HUDEP-2 (cell line): ENCODE data around the gene SIRPA.
A peak's percentile ranks its signal among the peaks of the same experiment; 100 is the strongest.

Source experiments
- DNase-seq, 76 experiments: peaks; one replicate each; lab custom pipeline; 2025; ENCODE audit not compliant: unreplicated experiment in 76 of 76; lab: John Stamatoyannopoulos, UW

The SIRPA gene

DNA sequence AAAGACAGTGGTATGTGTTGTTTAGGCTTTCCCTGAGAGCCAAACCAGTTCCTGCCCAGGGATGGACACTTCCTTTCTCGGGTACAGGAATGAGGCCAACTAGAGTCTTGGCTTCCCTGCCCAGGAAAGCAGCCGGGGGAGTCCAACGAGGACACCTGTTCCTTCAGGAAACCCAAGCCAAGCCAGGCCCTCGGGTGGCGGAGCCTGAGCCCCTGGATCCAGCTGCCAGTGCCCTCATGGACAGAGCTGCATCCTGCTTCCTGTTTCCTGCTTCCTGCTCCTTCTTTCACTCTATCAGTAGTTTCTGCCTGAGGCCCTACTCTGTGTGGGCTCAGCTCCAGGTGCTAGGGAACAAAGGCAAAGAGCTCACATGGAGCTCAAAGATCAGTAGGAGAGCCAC lies 7.9 kb upstream of the SIRPA start:
- no peak for DNase-seq

DNA sequence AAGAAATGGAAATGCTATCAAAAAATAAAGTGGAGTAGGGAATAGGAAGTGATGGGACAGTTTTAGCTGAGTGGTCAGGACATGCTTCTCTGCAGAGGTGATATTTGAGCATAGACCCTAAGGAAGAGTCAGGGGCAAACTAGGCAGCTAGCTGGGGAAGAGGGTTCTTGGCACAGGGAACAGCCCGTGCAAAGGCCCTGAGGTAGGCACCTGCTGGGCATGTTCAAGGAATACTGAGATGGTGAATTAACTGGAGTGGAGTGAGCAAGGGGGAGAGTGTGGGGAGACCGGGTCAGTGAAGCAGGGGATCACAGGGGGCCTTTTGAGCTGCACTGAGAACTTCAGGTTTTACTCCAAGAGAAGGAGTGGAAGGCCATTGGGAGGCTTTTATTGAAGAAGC lies 7.5 kb upstream of the SIRPA start:
- DNase-seq = no peak

DNA sequence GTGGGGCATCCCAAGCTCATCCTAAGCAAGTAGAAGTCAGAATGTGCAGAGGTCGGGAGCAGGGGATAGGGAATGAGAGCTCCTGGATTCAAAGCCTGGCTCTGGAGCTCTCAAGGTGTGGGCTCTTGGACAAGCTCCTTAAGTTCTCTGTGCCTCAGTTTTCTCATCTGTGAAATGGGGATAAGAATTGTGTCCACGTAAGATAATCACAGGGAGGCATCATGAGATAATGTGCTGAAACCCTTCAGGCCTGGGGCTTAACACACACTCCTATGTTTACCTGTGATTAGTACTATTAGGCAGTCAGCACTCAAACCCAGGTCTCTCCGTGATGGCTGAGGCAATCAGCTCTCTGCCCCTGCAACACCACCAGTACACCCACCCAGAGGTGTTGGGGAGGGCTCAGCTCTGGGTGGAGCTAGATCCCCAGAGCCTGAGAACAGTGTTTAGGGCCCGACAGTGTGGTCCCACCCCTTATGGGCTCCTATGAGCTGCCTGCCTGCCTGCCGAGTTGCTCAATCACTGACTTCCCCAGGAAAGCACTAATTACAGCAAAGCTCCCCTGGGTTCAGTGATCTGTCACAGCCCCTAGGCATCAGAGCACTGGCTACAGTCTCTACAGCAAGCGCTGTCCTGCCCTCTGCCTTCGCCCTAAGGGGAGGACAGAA lies 6.3 kb upstream of the SIRPA start:
- DNase-seq = no peak

DNA sequence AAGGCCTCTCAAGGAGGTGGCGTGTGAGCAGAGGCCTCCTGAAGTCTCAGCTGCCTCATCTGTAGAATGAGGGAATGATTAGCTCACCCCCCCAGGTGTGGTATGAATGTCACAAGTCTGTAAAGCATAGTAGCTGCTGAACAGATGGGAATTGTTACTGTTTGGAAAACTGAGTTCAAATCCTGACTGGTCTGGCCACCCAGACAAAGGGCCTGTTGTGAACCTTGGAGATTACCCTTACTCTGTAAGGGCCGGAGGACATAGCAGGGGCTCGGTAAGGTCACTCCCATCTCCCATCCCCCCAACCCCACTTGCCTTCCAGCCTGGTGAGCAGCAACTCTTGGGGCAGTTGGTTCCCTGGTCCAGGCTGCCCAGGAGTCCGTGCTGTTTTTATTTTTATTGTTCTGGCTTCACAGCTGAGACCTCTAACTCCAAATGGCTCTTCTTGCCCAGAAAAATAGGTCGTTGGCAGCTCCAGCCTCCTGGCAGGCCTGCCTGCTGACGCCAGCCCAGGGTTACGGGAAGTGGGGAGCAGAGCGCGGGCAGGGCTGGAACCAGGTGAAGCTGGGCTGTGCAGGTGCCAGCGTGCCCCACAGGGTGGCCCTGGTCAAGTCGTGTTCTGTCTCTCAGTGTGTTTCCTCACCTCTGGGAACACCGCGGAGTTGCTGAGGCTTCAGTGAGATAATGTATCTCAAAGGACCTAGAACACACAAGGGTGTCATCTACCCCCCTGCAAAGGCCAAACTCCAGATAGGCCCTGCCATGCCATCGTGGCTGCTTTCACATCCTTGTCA lies 4.5 kb upstream of the SIRPA start:
- DNase-seq = no peak

DNA sequence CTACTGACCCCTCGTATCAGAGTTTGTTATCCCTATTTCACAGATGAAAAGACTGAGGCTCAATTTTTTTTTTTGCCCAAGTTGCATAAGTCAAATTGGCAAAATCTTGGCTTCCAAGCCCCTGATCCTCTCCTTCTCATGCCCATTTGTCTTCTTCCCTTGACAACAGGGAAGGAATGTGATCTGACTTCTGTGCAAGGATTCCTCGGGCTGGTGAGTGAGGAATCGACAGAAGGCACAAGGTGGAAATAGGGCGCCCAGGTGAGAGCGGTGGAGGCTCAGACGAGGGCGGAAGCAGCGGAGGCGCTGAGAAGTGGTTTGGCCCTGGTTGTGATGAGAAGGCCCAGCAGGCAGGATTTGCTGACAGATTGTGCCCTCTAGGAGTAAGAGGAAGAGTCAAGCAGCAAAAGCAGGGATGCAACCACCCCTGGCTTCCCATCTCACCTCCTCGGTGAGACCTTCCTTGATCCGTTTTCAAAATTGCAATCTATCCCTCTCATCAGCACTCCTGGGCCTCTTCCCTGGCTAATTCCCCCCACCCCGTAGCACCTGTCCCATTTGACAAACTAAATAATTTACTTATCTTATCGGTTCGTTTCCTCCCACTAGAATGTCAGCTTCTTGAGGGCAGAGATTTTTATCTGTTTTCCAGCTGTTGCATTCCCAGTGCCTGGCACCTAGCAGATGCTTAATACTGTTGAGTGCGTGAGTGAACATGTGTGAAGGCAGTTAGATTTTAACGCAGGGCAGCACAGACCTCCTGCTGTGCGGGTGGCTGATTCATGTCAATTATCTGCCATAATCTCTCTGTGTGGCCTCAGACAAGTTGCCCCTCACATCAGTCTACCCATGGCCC lies 3.7 kb upstream of the SIRPA start:
- DNase-seq = no peak

DNA sequence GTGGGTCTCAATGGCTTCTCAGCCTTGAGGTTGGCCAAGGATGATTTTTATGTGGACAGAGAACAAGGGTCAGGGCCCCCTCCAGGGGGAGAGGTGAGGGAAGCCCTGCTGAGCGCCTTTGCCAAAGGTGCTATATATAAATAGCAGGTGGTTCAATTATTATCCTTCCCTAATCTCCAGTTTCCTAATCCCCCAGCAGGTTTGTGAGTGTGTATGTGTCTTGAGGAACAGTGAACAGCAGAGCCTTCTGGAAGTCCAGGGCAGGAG lies 3.2 kb upstream of the SIRPA start:
- DNase-seq = no peak

DNA sequence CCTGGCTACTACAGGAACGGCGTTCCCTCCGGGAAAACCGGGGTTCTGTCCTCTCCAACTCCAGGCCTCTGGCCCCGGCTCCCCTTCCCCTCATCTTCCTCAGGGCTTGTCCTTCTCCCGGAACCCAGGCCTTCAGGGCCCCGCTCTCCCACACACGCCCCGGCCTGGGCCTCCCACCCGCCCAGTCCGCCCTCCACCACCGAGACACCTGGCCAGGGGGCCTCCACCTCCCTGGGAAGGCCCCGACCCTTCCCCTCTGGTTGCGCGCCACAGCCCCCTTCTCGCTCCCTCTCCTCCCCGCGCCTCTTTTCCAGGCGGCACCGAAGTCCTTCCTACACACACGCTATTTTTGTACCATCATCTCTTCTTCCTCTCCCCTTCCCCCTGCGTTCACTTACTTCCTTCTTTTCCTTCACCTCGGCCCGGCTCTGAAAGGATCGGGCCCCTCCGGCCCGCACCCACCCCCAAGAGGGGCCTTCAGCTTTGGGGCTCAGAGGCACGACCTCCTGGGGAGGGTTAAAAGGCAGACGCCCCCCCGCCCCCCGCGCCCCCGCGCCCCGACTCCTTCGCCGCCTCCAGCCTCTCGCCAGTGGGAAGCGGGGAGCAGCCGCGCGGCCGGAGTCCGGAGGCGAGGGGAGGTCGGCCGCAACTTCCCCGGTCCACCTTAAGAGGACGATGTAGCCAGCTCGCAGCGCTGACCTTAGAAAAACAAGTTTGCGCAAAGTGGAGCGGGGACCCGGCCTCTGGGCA lies 1.3 kb upstream of the SIRPA start:
- DNase-seq = no peak

DNA sequence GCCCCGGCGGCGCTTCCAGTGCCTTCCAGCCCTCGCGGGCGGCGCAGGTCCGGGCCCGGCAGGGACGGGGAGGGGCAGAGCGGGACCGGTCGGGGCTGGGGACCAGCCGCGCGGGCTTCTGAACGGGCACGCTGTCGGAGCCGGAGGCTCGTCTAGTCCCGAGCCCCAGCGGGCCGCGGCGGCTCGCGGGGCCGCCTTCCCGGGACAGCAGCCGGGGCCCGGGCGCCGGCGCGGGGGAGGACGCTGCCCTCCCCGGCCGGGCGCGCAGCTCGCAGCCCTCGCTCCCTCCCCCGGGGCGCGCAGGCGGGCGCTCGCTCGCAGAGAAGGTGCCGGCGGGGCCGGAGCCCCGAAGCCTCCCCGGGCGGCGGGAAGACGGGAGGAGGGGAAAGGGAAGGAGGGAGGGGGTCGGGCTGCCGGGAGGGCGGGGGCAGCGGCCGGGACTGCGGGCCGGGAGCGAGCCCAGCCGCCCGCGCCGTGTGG lies 696 bp upstream of the SIRPA start:
- DNase-seq = no peak

DNA sequence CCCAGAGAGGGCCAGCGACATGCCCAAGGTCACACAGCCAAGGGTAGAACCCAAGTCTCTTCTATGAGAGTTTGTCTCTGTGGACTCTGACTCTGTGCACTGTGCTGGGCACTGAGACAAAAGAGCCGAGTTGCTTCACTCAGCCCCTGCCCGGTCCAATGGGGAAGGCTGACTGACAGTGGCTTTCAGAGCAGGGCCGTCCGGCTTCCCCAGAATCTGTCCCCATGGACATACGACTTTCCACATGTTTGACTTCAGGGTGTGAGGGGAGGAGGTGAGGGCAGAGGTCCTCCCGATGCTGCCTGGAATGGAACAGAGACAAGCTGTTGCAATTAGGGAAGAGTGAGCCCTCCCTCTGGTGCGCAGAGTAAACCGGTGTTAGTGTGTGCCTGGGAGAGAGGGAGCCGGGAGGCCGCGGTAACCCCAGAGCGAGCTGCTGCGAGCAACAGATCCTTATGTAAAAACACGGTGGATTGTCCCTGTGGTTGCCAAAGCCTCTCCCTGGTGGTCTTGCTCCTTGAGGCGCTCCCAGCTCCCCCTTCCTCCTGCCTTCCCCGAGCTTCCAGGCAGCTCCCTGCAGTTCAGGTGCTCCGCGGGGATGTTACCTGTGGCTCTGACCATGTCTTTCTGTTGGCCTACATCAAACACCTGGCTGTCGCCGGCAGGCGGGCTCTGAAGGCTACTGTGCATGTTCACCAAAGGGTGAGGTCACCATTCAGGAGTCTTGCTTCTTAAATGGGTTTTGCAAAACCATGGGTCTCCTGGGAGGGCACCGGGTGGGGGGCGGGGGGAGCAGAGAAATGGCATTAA lies 672 bp downstream of the SIRPA start:
- no peak for DNase-seq

DNA sequence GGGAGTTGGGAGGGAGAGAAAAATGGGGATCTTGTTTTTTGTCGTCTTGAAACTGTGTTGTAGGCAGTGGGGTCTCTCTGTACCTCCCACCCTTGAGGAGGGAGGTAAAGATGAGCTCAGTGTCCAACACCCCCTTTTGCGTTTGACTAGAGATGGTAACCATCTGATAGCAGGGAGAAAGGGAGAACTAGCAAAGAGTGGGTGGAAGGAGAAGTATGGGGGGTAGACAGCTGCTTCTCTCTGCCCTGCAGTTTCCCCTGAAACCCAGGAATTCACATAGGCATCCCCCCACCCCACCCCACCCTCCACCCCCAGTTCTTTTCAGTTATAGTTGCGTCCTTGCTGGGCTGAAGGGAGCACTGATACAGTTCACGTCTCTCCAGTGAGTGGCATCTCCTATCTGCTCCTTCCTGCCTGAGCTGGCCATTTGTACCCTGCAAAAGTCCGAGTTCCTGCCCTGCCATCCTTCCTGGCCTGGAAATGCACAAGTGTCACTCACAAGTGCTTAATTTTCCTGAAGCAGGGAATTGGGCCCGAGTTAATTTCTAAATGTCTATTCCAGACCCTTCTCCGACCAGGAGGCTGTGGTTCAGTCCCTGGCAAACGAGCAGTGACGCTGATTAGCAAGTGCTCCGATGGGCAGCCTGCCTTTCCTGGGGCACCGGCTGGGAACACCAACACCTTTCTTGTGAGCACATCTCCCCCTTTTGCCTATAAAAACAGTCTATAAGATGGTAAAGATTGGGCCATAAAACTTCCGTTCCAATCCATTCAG lies 1.5 kb downstream of the SIRPA start:
- DNase-seq = no peak

DNA sequence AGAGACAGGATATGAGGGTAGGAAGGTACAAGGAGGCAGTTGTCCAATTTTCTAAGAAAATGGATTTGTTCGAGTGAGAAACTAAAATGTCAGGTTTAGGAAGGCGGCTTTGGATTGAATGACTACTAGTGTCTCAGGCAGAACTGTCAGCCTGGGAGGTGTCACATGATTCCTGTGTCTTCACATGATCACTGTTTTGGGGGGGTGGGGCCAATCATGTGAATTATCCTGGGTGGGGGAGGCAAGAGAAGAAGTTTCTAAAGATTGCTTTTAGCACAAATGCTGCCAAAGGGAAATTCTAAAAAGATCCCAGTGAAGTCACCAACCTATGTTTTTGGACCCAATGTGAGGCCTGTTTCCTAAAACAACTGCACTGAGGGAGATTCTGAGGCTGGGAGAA lies 2.3 kb downstream of the SIRPA start:
- DNase-seq = no peak

DNA sequence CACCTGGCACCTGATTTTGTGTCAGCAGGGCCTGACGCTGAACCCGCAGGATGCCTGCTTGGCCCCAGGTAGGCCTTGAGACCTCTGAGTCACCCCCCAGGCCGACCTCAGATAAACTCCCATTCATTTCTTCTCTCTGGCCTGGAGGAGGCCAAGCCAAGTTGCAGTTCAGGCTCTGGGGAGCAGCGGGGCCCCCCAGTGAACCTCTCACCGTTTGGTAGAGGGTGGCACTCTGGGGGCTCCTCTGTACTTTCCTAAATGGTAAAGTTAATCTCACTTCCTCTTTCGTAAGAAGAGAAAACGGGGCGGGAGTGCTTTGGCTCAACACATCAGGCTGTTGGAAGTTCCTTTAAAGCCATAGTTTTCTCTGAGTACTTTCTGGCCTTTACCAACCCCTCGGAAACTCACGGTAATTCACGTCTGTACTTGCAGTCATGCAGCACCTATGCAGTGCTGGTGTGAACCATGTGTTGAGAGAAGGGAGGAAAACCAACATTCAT lies 2.8 kb downstream of the SIRPA start:
- no peak for DNase-seq

DNA sequence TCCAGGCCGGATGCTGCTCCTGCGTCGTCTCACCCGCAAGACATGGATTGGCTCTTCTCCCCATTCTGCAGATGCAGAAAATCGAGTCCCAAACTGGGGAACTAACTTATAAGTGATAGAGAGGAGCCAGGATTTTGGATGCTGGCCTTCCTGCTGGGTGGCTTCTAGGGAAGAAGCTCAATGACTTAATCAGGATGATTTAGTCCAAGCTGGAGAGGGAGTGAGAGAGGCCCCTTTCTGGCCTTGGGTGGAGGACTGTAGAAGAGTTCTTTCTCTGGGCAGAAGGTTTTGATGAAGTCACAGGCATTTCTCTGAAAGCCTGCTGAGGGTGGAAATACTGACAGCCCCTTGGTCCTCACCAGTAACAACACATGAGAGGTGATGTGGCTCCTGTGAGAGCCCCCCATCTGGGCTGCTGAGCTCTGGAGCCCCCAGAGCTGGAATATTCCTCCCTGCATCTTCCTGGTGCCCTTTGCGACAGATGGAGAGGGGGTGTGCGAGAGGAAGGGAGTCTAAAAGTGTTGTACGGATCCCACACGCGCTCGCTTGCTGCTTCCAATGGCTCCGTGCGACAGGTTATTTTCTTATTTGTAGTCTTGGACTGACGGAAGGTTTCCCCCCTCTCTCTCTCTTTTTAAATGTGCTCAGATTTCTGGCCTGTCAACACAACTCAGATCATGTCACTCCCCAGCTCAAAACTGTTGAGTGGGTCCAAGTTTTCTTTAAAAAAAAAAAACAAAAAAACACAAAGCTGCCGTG lies 3.5 kb downstream of the SIRPA start:
- no peak for DNase-seq

DNA sequence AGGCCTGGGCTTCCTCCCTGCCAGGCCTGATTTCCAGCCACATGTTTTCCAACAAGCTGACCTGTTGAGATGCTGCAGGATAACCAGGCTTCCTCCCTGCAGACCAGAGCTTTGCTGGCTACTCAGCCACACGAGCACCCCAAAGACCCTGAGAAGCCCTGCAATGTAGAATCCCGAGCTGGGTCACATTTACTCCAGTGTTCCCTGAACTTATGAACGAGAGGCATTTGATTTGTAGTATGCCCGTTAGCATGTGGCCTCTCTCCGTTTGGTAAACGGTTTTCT lies 4.0 kb downstream of the SIRPA start:
- no peak for DNase-seq

DNA sequence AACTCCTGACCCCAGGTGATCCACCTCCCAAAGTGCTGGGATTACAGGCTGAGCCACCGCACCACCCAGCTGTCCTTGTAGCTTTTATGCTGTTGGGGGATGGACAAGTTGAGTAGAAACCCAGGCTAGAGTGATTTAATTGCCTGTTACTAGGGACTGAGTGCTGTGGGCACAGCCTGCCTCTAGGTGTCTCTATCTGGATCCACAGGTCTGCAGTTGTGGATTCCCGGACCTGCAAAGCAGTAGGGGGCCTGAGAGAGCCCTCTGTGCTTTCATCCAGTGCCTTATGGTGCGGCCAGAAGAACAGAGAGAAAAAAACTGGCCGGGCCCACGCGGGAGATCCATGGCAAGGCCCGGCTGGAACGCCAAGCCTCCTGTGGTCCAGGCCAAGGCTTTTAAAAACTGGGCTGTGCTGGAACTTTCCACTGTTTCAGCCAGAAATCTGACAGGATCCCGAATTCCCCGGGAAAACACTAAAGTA lies 5.2 kb downstream of the SIRPA start:
- DNase-seq = peak in 13 of 76 experiments; percentile 1 to 32 (median 9)

DNA sequence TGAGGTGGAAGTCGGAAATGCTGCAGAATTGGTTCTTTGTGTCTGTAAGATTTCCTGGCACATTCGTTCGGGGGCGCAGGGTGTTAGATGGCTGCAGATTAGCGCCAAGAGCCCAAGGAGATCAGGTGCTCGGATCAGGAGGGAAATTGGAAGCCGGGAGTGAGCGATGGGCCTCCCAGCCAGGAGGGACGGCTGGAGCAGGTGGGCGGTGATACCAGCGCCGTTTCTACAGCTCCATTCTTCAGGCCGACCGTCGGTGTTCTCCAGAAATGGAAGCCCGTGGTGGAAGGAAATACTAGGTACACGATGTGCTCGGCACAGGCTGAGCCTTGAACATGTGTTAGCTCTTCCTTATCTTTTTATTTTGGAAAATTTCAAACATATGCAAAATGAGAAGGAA lies 6.5 kb downstream of the SIRPA start:
- DNase-seq = no peak

DNA sequence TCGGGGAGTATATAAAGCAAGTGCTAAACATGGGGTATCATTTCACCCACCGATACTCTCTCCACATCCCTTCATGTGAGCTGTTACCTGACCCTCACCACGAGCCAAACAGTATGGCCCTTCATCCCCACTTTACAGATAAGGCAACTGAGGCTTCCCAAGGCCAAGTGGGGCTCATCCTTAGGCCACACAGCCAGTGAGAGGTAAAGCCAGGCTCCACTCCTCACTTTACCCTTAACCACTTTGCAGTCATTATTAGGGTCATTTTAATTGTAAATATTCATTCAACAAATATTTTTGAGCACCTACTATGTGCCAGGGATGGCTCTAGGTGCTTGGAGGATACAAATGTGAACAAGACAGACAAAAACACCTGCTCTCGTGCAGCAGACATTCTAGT lies 7.0 kb downstream of the SIRPA start:
- DNase-seq = no peak

DNA sequence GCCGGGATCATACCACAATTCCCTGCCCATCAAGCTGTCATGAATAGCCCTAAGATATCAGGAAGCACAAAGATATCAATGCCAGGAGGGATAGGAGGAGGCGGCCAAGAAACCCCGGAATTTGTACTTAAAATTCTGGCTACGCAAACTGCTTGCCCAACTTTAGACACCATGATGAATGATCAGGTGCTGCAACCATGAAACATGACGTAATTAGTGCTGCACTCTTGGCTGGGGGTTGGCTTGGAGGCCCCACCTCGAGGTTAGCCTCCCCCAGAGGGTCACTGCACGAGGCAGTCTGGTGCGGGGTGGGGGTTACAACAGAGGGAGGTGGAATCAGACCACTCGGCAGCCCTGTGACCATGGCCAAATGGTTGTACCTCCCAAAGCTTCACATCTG lies 8.9 kb downstream of the SIRPA start:
- no peak for DNase-seq

DNA sequence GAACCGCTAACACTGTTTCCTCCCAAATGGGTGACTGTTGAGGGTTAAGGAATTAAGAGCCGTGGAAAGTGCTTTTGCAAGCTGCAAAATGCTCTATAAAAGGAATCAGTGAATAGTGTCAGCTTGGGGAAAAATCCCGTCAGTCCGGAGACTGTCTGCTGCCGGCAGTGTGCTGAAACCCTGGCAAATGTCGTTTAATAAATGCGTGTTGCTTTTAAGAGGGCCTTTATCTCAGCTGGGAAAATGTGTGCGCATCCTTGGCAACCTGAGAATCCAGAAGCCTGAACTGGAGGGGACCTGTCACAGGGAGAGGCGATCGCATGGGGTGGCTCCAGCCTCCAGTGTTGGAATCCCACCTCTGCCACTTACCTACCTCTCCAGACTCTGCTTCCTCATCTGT lies 9.8 kb downstream of the SIRPA start:
- no peak for DNase-seq
